HG03064 (cell line): Measurements from ENCODE around the gene SYMPK.
"Not testable (repeated sequence)": the region's sequence is repeated elsewhere in the genome, so short reads cannot be mapped to it uniquely, and the experiment has no call there.

ENCODE experiments used
- ATAC-seq: cut with Tn5 transposase; IDR thresholded peaks from one replicate; pipeline ENCODE4 v1.9.1; 2021; ENCODE audit warnings: low read depth; ENCODE audit not compliant: unreplicated experiment

The SYMPK gene

GRCh38 chr19:45862564-45863334 is at the start of gene SYMPK:
Gene SYMPK, minus strand, starts transcription at chr19:45863147. Its CDS starts 8,652 bp downstream, at chr19:45854495.
- peak; percentile 87 for ATAC-seq

- ATAC-seq: no peak
These were observed 48.3 kb upstream of the SYMPK start for GRCh38 chr19:45911291-45911690.

GRCh38 chr19:45908956-45909355 is 46.0 kb upstream of the SYMPK start:
- ATAC-seq: no peak

- no peak for ATAC-seq
These were observed 43.3 kb upstream of the SYMPK start for GRCh38 chr19:45906221-45906620.

- no peak for ATAC-seq
These were observed 42.1 kb upstream of the SYMPK start for GRCh38 chr19:45905011-45905410.

- peak; percentile 83 for ATAC-seq
These were observed 40.0 kb upstream of the SYMPK start for GRCh38 chr19:45902651-45903625.

- ATAC-seq: no peak
These were observed 39.1 kb upstream of the SYMPK start, which contains the start of gene MYPOP for GRCh38 chr19:45901912-45902650. Gene MYPOP, minus strand, starts transcription at chr19:45902613. Its CDS starts 840 bp downstream, at chr19:45901773.

- no peak for ATAC-seq
These were observed 38.5 kb upstream of the SYMPK start for GRCh38 chr19:45901432-45901911.

- no peak for ATAC-seq
These were observed 37.9 kb upstream of the SYMPK start for GRCh38 chr19:45900738-45901431.

- no peak for ATAC-seq
These were observed 37.1 kb upstream of the SYMPK start for GRCh38 chr19:45899919-45900589.

GRCh38 chr19:45899253-45899652 is 36.3 kb upstream of the SYMPK start:
- no peak for ATAC-seq

GRCh38 chr19:45897261-45897812 is 34.4 kb upstream of the SYMPK start:
- ATAC-seq: no peak

- not testable (repeated sequence) for ATAC-seq
These were observed 33.1 kb upstream of the SYMPK start for GRCh38 chr19:45895983-45896599.

GRCh38 chr19:45895519-45895972 is 32.6 kb upstream of the SYMPK start:
- ATAC-seq: no peak

- no peak for ATAC-seq
These were observed 27.9 kb upstream of the SYMPK start for GRCh38 chr19:45890877-45891276.

GRCh38 chr19:45889210-45889885 is 26.4 kb upstream of the SYMPK start:
- no peak for ATAC-seq

- ATAC-seq: no peak
These were observed 24.3 kb upstream of the SYMPK start for GRCh38 chr19:45887200-45887710.
